ENCODE measurements around the gene SP2. TPM values are rescaled to one million over a fixed set of nuclear protein-coding genes. Genes with fewer than 3 reads are reported as not detected.

SP2 gene
- total and polyA plus RNA-seq, 11 donors, result 4.1 to 21.2 (median 16.0) TPM

DNA sequence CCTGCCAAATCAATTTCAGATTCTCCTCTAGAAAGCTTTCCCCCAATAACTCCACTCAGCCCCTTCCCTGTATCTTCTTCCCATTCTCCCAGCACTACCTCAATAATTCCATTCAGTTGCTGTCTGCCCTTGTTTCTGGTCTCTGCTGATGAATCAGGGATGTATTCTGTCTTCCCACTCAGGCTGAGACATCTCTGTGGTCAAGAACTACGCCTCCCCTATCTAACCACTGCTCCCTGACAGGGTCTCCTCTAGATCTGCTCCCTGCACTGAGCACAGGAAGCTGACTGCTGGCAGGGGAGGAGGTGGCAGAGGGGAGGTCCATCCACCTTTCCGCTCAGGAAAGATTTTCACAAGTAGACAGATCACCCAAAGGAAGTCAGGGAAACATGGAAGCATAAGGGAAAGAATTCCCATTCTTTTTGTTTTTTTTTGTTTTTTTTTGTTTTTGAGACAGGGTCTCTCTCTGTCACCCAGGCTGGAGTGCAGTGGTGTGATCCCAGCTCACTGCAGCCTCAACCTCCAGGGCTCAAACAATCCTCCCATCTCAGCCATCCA is 16.9 kb upstream of the SP2 start:
- no peak for TF ChIP-seq POLR2A (IDR thresholded peaks at IDR 0.05)
- TF ChIP-seq, protein P1, sequence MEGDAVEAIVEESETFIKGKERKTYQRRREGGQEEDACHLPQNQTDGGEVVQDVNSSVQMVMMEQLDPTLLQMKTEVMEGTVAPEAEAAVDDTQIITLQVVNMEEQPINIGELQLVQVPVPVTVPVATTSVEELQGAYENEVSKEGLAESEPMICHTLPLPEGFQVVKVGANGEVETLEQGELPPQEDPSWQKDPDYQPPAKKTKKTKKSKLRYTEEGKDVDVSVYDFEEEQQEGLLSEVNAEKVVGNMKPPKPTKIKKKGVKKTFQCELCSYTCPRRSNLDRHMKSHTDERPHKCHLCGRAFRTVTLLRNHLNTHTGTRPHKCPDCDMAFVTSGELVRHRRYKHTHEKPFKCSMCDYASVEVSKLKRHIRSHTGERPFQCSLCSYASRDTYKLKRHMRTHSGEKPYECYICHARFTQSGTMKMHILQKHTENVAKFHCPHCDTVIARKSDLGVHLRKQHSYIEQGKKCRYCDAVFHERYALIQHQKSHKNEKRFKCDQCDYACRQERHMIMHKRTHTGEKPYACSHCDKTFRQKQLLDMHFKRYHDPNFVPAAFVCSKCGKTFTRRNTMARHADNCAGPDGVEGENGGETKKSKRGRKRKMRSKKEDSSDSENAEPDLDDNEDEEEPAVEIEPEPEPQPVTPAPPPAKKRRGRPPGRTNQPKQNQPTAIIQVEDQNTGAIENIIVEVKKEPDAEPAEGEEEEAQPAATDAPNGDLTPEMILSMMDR (IDR thresholded peaks at IDR 0.05), result no peak
- DNase-seq (peak in 1 of 5 donors; percentile 3), ATAC-seq (no peak)
- Histone ChIP-seq H3K36me3 (no peaks in the 10 kb centered on the region), H3K27me3 (peaks cover 0 to 36% (median 14%) of the 10 kb centered on the region in 9 donors), H3K4me3 (no peak overlapping the region), H3K9me3 (no peaks in the 10 kb centered on the region), H3K4me1 (peaks cover 0 to 17% (median 3%) of the 10 kb centered on the region in 12 donors), H3K27ac (no peak overlapping the region)
- intact Hi-C loops (cut with DNase I), result no loop called here
- WGBS, 4 donors, result 62 to 74% (median 68%) methylated on average over 2 of the region's 2 CpGs

DNA sequence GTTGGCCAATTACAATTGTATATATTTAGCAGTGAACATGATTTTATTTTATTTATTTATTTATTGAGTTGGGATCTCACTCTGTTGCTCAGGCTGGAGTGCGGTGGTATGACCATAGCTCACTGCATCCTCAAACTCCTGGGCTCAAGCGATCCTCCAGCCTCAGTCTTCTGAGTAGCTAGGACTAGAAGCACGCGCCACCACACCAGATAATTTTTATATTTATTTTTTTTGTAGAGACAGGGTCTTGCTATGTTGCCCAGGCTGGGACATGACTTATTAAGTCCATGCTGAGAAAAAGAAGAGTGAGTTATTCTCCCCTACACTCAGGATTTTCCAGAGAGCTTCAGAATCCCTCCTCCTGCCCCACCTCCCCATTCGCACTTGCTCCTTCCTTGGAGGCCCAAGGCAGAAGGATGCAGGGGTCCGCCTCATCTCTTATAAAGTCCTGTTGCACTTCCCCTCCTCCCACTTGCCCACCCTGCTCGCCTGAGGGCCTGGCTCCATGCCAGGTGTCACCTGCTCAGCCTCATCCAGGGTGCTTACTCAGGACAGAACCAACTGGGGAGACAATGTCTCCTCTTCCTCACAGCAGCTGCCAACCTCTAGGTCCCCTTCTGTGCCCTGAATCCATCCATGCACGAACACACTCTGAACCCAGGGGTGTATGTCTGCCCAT is 16.1 kb upstream of the SP2 start:
- ATAC-seq, result no peak
- Histone ChIP-seq H3K9me3 (no peaks in the 10 kb centered on the region), H3K27ac (no peak overlapping the region), H3K4me1 (peaks cover 0 to 22% (median 3%) of the 10 kb centered on the region in 12 donors), H3K4me3 (no peak overlapping the region), H3K27me3 (peaks cover 0 to 32% (median 10%) of the 10 kb centered on the region in 9 donors), H3K36me3 (no peaks in the 10 kb centered on the region)
- TF ChIP-seq, protein P1 (IDR thresholded peaks at IDR 0.05), result no peak
- TF ChIP-seq POLR2A (IDR thresholded peaks at IDR 0.05), result no peak
- intact Hi-C loops (cut with DNase I), result loop anchor here in 1 of 10 donors (1.0 kb wide), 1 partner anchor 26 kb away; no protein-coding TSS in a partner anchor
- WGBS, 4 donors, result 83 to 85% (median 85%) methylated on average over 8 of the region's 8 CpGs
- peak in 1 of 5 donors; percentile 35 for DNase-seq

DNA sequence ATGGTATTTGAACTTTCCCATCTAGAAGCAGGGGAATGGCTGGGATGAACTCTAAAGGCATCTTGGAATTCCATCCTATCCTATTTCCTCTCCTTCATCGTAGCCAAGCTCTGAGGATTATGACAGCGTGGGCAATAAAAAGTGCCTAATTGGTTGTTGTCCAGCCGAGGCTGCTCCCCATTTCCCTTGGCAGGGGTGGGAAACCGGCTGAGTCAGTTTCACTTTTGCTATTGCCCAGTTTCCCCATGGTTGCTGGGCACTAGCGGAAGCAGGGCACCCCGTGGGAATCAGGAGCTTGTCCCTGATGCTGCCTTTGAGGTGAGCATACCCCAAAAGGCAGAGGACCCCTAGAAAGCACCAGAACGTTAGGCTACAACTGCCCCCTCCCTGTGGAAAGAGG is 13.8 kb upstream of the SP2 start:
- H3K27me3 ChIP-seq, result peaks cover 0 to 11% (median 7%) of the 10 kb centered on the region in 9 donors
- H3K27ac ChIP-seq, result peak overlapping the region in 6 of 12 donors; percentile 1 to 38 (median 10)
- ATAC-seq (peak in 1 of 4 donors; percentile 56), DNase-seq (peak in 1 of 5 donors; percentile 51)
- intact Hi-C loops (cut with DNase I), result loop anchor here in 1 of 10 donors (2.0 kb wide), 1 partner anchor 31 kb away; the partner anchor contains the start of gene SP6
- peak overlapping the region in 2 of 12 donors; percentile 7 to 12 for H3K4me3 ChIP-seq
- WGBS, 4 donors, result 41 to 61% (median 49%) methylated on average over 6 to 7 of the region's 7 CpGs
- H3K9me3 ChIP-seq, result no peaks in the 10 kb centered on the region
- TF ChIP-seq POLR2A (IDR thresholded peaks at IDR 0.05), result no peak
- TF ChIP-seq, protein P1 (IDR thresholded peaks at IDR 0.05), result no peak
- peaks cover 0 to 29% (median 3%) of the 10 kb centered on the region in 12 donors for H3K4me1 ChIP-seq
- no peaks in the 10 kb centered on the region for H3K36me3 ChIP-seq
